ENCODE data around the gene CMAS. TPM values are rescaled to one million over a fixed set of nuclear protein-coding genes. Genes with fewer than 3 reads are reported as not detected.

CMAS gene
- polyA plus RNA-seq, 1 of the 3 experiments (the other 2 are of a cell fraction) = 16.0 TPM

DNA sequence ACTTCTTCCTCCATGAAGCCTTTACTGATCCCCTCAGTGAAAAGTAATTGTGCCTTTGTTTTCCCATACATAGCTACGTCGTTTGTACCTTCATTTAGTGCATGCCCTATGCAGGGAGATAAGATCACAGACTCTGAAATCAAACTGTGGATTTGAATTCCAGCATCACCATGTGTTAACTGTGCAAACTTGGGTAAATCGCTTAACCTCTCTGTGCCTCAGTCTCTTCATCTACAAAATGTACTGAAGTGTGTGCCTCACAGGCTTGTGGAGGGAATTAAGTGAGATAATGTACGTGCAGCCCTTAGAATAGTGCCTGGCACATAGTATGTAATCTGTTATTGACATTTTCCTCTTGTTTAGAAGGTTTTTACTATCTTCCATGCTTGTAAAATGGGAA, 4.1 kb downstream of the CMAS start:
- no peaks in the 10 kb centered on the region for H3K27me3 ChIP-seq (ENCODE audit: insufficient read depth)
- ChIA-PET POLR2A (no interaction called here), CTCF (interaction anchor here (1.2 kb wide), 1 partner anchor 33 kb away, joined by 3 read pairs; no protein-coding TSS in a partner anchor)

DNA sequence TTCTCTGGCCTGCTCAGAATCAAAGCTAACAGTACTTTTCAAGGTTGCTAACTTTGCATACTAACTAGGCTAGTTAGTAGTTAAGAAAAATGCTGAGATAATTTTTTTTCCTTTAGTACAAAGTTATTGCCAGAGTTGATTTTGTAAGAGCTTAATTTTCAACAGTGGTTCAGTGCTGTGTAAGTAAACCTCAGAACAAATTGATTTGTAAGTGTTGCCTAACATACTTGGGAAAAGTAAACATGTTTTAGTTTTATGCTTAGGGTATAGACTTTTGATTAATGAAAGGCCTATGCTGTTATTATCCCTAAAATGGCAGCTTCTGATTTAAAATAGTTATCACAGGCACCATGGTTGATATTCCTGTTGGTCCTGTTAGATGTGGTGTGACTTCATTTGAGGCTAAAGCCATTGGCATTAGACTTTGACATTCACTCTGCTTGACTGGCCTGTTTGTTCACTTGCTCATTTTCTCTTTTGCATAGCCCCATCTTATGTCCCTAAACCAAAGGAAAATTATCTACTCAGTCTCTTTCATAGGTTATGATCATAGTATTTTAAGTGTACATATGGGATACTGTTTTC, 5.2 kb downstream of the CMAS start:
- DNase-seq = no peak
- no peak overlapping the region for H3K4me3 ChIP-seq (ENCODE audit: low read depth in 2 of 2, low read length in 1 of 2)
- no peaks in the 10 kb centered on the region for H3K27me3 ChIP-seq (ENCODE audit: insufficient read depth)
- no peak overlapping the region for H2AFZ ChIP-seq (ENCODE audit: low read depth)
- H3K4me1 ChIP-seq (ENCODE audit: control insufficient read depth in 1 of 2, insufficient read depth in 2 of 2, low read depth in 1 of 2, low read length in 1 of 2) = peaks cover 4 to 6% of the 10 kb centered on the region in 2 experiments; a peak in 2 of 4 replicates
- no peak overlapping the region for H3K27ac ChIP-seq (ENCODE audit: low read depth in 2 of 2, low read length in 1 of 2)
- no peaks in the 10 kb centered on the region for H3K9me2 ChIP-seq
- ChIA-PET POLR2A (no interaction called here), CTCF (interaction anchor here (1.2 kb wide), 1 partner anchor 32 kb away, joined by 3 read pairs; no protein-coding TSS in a partner anchor)
- no peaks in the 10 kb centered on the region for H3F3A ChIP-seq (replicated peaks; ENCODE audit: insufficient read depth)
- H3K9ac ChIP-seq = no peak overlapping the region
- peaks cover 12 to 21% of the 10 kb centered on the region in 2 experiments for H3K36me3 ChIP-seq (replicated peaks in 1 of 2; ENCODE audit: control insufficient read depth in 1 of 2, insufficient read depth in 2 of 2, low read length in 1 of 2)
- no peaks in the 10 kb centered on the region for H3K9me3 ChIP-seq
- H3K79me2 ChIP-seq (ENCODE audit: insufficient read depth) = peaks cover 32% of the 10 kb centered on the region; the same call in 1 of the 2 replicates
- H3K4me2 ChIP-seq = no peak overlapping the region
- no peaks in the 10 kb centered on the region; the same call in 1 of the 2 replicates for H4K20me1 ChIP-seq (ENCODE audit: insufficient read depth)
- TF ChIP-seq RCOR1 (IDR thresholded peaks at IDR 0.05; ENCODE audit: low read length) (no peak), EZH2phosphoT487 (IDR thresholded peaks at IDR 0.05; ENCODE audit: borderline replicate concordance, low read depth) (no peak), SIN3A (IDR thresholded peaks at IDR 0.05; ENCODE audit: borderline replicate concordance, low read depth, low read length) (no peak), RFX5 (IDR thresholded peaks at IDR 0.05; ENCODE audit: low read length) (no peak), POLR2AphosphoS5 (IDR thresholded peaks at IDR 0.05; ENCODE audit: low read depth, low read length) (no peak), REST (IDR thresholded peaks at IDR 0.05; ENCODE audit: low read depth, low read length) (no peak), YY1 (IDR thresholded peaks at IDR 0.05; ENCODE audit: low read depth) (no peak), FOXJ3 (CRISPR knock-in tag; IDR thresholded peaks at IDR 0.05) (no peak), NFIC (IDR thresholded peaks at IDR 0.05; ENCODE audit: borderline replicate concordance) (no peak), TEAD4 (IDR thresholded peaks at IDR 0.05; ENCODE audit: borderline replicate concordance, insufficient read depth) (no peak), TAF1 (IDR thresholded peaks at IDR 0.05; ENCODE audit: borderline replicate concordance, low read depth, low read length) (no peak), TCF12 (IDR thresholded peaks at IDR 0.05) (no peak), FOXM1 (IDR thresholded peaks at IDR 0.05; ENCODE audit: low read depth) (no peak), ZBTB33 (IDR thresholded peaks at IDR 0.05; ENCODE audit: borderline replicate concordance, low read depth) (no peak), RXRA (IDR thresholded peaks at IDR 0.05; ENCODE audit: borderline replicate concordance, low read depth) (no peak)
- TF ChIP-seq, protein P1, sequence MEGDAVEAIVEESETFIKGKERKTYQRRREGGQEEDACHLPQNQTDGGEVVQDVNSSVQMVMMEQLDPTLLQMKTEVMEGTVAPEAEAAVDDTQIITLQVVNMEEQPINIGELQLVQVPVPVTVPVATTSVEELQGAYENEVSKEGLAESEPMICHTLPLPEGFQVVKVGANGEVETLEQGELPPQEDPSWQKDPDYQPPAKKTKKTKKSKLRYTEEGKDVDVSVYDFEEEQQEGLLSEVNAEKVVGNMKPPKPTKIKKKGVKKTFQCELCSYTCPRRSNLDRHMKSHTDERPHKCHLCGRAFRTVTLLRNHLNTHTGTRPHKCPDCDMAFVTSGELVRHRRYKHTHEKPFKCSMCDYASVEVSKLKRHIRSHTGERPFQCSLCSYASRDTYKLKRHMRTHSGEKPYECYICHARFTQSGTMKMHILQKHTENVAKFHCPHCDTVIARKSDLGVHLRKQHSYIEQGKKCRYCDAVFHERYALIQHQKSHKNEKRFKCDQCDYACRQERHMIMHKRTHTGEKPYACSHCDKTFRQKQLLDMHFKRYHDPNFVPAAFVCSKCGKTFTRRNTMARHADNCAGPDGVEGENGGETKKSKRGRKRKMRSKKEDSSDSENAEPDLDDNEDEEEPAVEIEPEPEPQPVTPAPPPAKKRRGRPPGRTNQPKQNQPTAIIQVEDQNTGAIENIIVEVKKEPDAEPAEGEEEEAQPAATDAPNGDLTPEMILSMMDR (IDR thresholded peaks at IDR 0.05) = no peak

More for the DNA sequence above, 4.1 kb downstream of the CMAS start:
- Histone ChIP-seq H3K9me2 (no peaks in the 10 kb centered on the region), H3K27ac (ENCODE audit: low read depth in 2 of 2, low read length in 1 of 2) (no peak overlapping the region), H4K20me1 (ENCODE audit: insufficient read depth) (no peaks in the 10 kb centered on the region; the same call in 1 of the 2 replicates), H3K9ac (no peak overlapping the region), H2AFZ (ENCODE audit: low read depth) (no peak overlapping the region), H3K4me2 (no peak overlapping the region), H3K79me2 (ENCODE audit: insufficient read depth) (peaks cover 33% of the 10 kb centered on the region; the same call in 1 of the 2 replicates), H3K4me1 (ENCODE audit: control insufficient read depth in 1 of 2, insufficient read depth in 2 of 2, low read depth in 1 of 2, low read length in 1 of 2) (peaks cover 4 to 6% of the 10 kb centered on the region in 2 experiments; a peak in 2 of 4 replicates), H3F3A (replicated peaks; ENCODE audit: insufficient read depth) (no peaks in the 10 kb centered on the region), H3K4me3 (ENCODE audit: low read depth in 2 of 2, low read length in 1 of 2) (no peak overlapping the region), H3K36me3 (replicated peaks in 1 of 2; ENCODE audit: control insufficient read depth in 1 of 2, insufficient read depth in 2 of 2, low read length in 1 of 2) (peaks cover 2 to 10% of the 10 kb centered on the region in 2 experiments), H3K9me3 (no peaks in the 10 kb centered on the region)
- DNase-seq = no peak
- 91% methylated on average over 4 of the region's 4 CpGs for WGBS (ENCODE audit: low lambda C conversion rate)
- TF ChIP-seq RFX5 (IDR thresholded peaks at IDR 0.05; ENCODE audit: low read length) (no peak), CHD2 (IDR thresholded peaks at IDR 0.05; ENCODE audit: low read length, partially characterized antibody) (no peak), FOXM1 (IDR thresholded peaks at IDR 0.05; ENCODE audit: low read depth) (no peak)
- TF ChIP-seq, protein P2, sequence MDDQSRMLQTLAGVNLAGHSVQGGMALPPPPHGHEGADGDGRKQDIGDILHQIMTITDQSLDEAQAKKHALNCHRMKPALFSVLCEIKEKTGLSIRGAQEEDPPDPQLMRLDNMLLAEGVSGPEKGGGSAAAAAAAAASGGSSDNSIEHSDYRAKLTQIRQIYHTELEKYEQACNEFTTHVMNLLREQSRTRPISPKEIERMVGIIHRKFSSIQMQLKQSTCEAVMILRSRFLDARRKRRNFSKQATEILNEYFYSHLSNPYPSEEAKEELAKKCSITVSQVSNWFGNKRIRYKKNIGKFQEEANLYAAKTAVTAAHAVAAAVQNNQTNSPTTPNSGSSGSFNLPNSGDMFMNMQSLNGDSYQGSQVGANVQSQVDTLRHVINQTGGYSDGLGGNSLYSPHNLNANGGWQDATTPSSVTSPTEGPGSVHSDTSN (IDR thresholded peaks at IDR 0.05) = no peak

Measured in SK-N-SH (cell line).